CD4-positive, alpha-beta T cell treated with Interleukin-4 for 1 hour (primary cell): ENCODE data around the gene G6PC1.
"Not testable (repeated sequence)": the region's sequence is repeated elsewhere in the genome, so short reads cannot be mapped to it uniquely, and the experiment has no call there.

Experiments
- DNase-seq, 2 donors: peaks; one replicate each; pipeline ENCODE4 v3.0.0-alpha.2; 2020 to 2022

Gene G6PC1

DNA sequence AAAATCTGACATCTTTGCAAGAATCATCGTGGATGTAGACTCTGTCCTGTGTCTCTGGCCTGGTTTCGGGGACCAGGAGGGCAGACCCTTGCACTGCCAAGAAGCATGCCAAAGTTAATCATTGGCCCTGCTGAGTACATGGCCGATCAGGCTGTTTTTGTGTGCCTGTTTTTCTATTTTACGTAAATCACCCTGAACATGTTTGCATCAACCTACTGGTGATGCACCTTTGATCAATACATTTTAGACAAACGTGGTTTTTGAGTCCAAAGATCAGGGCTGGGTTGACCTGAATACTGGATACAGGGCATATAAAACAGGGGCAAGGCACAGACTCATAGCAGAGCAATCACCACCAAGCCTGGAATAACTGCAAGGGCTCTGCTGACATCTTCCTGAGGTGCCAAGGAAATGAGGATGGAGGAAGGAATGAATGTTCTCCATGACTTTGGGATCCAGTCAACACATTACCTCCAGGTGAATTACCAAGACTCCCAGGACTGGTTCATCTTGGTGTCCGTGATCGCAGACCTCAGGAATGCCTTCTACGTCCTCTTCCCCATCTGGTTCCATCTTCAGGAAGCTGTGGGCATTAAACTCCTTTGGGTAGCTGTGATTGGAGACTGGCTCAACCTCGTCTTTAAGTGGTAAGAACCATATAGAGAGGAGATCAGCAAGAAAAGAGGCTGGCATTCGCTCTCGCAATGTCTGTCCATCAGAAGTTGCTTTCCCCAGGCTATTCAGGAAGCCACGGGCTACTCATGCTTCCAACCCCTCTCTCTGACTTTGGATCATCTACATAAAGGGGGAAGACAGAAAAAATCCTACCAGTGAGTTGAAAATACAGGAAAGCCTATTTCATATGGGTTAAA lies at the start of gene G6PC1:
Gene G6PC1, plus strand, starts transcription at position 340 of the 872 bp plus-strand sequence. Its CDS starts 78 bp downstream, at position 418.
- no peak for DNase-seq

GRCh38 chr17:42850954-42851353 lies 49.6 kb upstream of the G6PC1 start, which contains the start of gene AOC3:
Gene AOC3, plus strand, starts transcription at chr17:42851199. Its CDS starts 145 bp downstream, at chr17:42851344.
- DNase-seq: no peak

GRCh38 chr17:42851371-42852240 lies 49.0 kb upstream of the G6PC1 start:
- DNase-seq: not testable (repeated sequence)

- DNase-seq: no peak
Observed at GRCh38 chr17:42852351-42852750, 48.2 kb upstream of the G6PC1 start.

- DNase-seq: no peak
Observed at GRCh38 chr17:42853004-42853403, 47.6 kb upstream of the G6PC1 start.

- DNase-seq: no peak
Observed at GRCh38 chr17:42853597-42853967, 47.0 kb upstream of the G6PC1 start.

DNA sequence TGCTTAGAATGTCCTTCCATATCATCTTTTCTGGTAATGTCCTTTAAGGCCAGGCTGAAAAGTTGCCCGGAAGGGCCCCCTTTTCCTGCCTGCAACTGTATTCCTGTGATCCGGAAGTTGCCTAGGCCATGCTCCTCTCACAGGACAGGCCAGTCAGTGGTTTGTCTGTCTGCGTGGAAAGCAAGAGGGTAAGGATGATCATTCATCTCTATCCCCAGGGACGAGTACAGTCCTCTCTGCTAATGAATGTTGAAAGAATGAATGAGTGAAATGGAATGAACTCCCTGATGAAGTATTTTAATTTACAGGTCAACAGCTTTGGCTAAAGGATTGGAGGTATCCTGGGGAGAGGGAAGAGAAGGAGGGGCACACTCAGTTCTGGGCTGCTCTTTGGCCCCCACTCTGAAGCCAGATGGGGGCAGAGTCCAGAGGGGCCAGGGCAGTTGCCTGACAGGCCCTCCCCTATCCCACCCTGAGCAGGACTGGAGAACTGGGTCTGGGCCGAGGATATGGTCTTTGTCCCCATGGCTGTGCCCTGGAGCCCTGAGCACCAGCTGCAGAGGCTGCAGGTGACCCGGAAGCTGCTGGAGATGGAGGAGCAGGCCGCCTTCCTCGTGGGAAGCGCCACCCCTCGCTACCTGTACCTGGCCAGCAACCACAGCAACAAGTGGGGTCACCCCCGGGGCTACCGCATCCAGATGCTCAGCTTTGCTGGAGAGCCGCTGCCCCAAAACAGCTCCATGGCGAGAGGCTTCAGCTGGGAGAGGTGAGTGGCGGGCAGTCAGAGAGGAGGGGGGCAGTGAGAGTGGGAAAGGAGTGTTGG lies 46.4 kb upstream of the G6PC1 start:
- no peak for DNase-seq

DNA sequence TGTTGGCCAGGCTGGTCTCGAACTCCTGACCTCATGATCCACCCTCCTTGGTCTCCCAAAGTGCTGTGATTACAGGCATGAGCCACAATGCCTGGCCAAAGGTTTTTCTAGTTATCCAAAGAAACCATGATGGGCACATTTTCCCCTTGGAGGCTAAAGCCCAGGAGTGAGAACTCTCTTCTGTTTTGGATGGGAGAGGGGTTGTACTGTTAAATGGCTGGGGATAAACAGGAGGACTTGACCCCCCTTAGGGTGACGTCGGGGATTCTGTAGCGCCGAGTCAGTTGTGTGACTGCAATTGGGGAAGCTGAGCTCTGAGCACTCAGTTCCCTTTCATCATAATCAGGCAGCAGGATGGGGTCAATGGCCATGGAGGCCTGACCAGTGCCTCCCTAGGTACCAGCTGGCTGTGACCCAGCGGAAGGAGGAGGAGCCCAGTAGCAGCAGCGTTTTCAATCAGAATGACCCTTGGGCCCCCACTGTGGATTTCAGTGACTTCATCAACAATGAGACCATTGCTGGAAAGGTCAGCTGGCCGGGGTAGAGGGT lies 45.5 kb upstream of the G6PC1 start:
- DNase-seq: peak in 1 of 2 donors; percentile 19

DNA sequence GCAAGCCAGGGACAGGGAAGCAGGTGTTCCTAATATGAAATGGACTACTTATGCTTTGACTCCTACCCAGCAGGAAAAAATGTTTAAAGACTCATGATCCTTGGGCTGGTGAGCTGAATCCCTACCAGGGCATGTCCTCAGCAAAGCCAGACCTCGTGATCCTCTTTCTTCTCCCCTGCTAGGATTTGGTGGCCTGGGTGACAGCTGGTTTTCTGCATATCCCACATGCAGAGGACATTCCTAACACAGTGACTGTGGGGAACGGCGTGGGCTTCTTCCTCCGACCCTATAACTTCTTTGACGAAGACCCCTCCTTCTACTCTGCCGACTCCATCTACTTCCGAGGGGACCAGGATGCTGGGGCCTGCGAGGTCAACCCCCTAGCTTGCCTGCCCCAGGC lies 44.5 kb upstream of the G6PC1 start:
- DNase-seq: not testable (repeated sequence)

DNA sequence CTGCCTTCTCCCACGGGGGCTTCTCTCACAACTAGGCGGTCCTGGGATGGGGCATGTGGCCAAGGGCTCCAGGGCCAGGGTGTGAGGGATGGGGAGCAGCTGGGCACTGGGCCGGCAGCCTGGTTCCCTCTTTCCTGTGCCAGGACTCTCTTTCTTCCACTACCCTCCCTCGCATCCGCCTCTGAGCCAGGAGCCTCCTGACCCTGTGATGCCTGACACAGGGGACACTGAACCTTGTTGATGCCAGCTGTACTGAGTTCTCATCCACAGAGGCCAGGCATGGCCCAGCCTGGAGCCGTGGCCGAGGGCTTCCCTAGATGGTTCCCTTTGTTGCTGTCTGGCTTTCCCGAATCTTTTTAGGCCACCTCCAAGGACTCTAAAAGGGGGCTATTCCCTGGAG lies 44.1 kb upstream of the G6PC1 start:
- not testable (repeated sequence) for DNase-seq

DNA sequence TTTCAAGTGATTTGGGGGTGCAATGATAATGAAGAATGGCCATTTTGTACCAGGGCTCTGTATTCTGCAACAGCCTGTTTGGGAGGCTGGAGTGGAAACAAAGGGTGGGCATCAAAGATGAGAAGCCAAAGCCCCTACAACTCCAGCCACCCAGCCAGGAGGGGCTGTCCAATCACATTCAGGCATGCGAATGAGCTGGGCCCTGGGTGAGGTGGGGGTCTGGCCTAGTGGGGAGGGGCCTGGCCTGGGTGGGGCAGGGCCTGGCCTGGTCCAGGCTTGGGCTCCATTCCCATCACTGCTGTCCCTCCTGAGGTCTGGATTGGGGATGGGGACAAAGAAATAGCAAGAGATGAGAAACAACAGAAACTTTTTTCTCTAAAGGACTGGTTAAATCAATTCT lies 43.2 kb upstream of the G6PC1 start:
- no peak for DNase-seq

DNA sequence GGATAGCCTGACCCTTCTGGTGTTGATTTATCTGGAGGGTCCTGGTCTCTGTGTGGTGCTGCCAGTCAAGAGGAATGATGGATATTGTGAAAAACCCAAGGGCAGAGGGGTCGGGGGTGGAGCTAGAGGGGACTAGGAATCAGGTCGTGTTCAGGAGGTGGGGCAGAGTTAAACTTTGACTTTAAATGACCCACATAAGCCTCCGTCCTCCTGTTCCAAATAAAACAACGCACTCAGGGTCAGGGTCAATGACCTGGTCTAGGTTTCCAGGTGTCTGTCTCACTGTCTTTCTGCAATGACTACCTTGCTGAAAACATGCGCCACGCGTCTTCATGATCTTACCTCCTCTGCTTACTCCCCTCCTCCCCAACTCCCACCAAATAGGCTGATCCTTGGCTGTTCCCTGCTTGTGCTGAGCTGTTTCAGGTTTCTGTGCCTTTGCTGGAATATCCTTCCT lies 34.9 kb upstream of the G6PC1 start:
- no peak for DNase-seq

DNA sequence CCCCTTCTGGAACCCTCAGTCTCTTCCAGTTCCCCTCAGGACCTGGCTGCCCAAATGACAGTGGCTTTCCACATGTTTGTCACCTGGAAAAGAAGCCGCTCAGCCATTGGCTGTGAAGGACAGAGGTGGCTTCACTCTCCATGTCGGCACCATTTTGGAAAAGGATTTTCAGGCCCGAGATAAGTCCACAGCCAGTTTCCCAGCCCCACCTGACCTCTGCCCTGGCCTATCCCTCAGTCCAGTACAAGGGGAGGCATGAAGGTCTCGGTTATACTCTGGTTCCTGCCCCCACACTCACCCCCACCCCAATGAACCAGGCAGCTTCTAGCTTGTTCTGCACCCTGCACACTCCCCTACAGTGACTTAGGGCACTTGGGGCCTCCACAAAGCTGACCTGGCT lies 34.4 kb upstream of the G6PC1 start:
- DNase-seq: no peak

DNA sequence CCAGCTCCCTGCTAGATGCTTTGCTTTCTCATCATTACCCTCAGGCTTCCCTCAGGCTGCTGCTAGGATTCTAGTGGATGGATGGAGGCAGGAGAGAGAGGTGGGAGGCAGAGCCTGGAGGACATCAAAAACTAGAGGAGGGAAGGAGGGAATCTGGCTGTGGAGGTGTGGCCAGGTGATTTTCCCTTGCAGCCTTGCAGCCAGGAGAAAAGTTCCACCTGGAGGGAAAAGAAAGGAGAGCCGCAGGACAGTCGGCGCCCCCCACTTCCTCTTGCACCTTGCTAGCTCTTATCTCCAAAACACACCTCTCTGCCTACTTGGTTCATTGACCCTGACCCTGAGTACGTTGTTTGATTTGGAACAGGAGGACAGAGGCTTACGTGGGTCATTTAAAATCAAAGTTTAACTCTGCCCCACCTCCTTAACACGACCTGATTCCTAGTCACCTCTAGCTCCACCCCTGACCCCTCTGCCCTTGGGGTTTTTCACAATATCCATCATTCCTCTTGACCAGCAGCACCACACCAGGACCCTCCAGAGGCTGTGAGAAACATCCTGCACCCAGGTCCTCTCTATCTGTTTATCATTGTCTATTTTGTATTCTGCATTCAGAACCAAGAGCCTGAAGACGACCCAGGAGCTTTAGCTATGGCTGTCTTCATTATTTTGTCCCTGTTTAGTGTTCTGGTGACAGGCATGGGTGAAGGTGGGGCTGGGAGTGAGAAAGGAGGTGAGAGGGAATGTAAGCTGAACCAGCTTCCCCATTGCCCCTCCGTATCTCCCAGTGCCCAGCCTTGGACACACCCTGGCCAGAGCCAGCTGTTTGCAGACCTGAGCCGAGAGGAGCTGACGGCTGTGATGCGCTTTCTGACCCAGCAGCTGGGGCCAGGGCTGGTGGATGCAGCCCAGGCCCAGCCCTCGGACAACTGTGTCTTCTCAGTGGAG lies 33.7 kb upstream of the G6PC1 start:
- no peak for DNase-seq

GRCh38 chr17:42867694-42868261 lies 32.8 kb upstream of the G6PC1 start:
- DNase-seq: not testable (repeated sequence)

DNA sequence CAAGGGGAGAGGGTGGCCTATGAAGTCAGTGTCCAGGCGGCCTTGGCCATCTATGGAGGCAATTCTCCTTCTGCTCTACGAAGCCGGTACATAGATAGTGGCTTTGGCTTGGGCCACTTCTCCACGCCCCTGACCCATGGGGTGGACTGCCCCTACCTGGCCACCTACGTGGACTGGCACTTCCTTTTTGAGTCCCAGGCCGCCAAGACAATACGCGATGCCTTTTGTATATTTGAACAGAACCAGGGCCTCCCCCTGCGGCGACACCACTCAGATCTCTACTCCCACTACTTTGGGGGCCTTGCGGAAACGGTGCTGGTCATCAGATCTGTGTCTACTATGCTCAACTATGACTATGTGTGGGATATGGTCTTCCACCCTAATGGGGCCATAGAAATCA lies 32.3 kb upstream of the G6PC1 start:
- DNase-seq: no peak

- no peak for DNase-seq
Observed at GRCh38 chr17:42871647-42872046, 29.0 kb upstream of the G6PC1 start.

DNA sequence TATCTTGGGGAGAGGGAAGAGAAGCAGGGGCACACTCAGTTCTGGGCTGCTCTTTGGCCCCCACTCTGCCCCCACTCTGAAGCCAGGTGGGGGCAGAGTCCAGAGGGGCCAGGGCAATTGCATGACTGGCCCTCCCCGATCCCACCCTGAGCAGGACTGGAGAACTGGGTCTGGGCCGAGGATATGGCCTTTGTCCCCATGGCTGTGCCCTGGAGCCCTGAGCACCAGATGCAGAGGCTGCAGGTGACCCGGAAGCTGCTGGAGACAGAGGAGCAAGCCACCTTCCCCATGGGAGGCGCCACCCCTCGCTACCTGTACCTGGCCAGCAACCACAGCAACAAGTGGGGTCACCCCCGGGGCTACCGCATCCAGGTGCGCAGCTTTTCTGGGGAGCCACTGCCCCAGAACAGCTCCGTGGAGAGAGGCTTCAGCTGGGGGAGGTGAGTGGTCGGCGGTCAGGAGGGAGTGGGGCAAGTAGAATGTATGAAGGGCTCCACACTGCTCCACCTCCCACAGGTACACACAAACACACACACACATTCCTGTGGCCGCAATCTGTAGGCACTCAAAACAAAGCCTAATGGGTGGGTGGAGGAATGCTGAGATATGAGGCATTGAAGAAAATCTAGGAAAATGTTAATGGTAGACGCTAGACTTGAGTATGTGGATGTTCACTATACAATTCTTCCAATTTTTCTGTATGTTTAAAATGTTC lies 28.2 kb upstream of the G6PC1 start:
- DNase-seq: no peak

- no peak for DNase-seq
Observed at GRCh38 chr17:42873315-42873714, 27.3 kb upstream of the G6PC1 start.
